Measurements from ENCODE around the gene USP48.
A peak's percentile ranks its signal among the peaks of the same experiment; 100 is the strongest.

Gene USP48

DNA sequence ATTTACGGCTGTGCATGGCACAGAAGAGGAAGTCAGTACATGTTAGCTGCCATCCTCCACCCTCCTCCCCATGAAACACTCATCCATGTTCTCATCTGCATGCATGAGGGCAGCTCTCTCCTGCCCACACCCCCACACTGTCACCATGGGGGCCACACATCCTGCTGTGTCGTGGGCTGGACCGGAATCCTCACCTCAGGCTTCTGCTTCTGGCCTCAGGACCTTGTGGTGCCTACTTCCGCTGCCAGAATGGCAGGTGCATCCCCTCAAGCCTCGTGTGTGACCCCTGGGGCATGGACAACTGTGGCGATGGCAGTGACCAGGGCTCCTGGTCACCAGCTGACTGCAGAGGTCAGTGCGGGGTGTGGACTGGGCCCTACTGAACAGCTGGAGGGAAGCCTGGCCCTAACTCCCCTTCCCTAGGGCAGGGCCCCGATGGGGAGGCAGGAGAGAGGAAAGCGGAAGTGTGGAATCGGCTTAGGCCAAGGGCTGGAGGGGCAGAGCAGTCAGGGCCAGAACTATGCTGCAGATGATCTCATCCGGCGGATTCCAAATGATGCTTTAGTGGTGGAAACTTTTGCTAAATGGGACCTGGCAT, 32.9 kb upstream of the USP48 start:
- no peak overlapping the region for H3K27ac ChIP-seq
- ChIA-PET CTCF (no interaction called here), POLR2A (ENCODE audit: low non-redundant PET) (no interaction called here)
- no peak for DNase-seq (ENCODE audit: low spot score)
- TF ChIP-seq, protein P1, sequence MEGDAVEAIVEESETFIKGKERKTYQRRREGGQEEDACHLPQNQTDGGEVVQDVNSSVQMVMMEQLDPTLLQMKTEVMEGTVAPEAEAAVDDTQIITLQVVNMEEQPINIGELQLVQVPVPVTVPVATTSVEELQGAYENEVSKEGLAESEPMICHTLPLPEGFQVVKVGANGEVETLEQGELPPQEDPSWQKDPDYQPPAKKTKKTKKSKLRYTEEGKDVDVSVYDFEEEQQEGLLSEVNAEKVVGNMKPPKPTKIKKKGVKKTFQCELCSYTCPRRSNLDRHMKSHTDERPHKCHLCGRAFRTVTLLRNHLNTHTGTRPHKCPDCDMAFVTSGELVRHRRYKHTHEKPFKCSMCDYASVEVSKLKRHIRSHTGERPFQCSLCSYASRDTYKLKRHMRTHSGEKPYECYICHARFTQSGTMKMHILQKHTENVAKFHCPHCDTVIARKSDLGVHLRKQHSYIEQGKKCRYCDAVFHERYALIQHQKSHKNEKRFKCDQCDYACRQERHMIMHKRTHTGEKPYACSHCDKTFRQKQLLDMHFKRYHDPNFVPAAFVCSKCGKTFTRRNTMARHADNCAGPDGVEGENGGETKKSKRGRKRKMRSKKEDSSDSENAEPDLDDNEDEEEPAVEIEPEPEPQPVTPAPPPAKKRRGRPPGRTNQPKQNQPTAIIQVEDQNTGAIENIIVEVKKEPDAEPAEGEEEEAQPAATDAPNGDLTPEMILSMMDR (conservative IDR thresholded peaks at IDR 0.05; ENCODE audit: low read depth): no peak

DNA sequence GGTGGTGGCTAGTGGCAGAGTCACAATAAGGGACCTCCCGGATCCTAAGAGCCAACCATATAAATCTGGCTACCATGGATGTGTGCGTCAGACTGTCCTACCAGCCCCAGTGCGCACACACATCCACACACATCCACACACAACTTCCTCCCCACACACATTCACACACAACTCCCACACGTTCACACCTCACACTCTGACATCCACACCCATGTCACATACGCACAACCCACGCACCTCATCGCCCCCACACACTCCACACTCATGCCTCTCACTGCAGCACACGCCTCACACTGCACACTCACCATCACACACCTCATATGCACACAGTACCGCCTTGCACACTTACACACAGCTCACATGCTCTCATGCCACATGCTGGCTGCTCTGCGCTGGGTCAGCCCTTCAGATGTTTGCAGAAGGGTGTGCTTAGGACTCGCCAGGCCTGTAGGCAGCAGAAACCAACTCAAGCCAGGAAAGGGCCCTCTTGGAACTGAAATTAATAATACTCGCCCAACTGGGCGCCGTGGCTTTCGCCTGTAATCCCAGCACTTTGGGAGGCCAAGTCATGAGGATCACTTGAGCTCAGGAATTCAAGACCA, 32.1 kb upstream of the USP48 start:
- no peak for DNase-seq (ENCODE audit: low spot score)
- ChIA-PET POLR2A (ENCODE audit: low non-redundant PET) (no interaction called here), CTCF (interaction anchor here (0.6 kb wide), 1 partner anchor 14 kb away, joined by 3 read pairs; no protein-coding TSS in a partner anchor)
- TF ChIP-seq, protein P1 (conservative IDR thresholded peaks at IDR 0.05; ENCODE audit: low read depth): no peak
- H3K27ac ChIP-seq: no peak overlapping the region

DNA sequence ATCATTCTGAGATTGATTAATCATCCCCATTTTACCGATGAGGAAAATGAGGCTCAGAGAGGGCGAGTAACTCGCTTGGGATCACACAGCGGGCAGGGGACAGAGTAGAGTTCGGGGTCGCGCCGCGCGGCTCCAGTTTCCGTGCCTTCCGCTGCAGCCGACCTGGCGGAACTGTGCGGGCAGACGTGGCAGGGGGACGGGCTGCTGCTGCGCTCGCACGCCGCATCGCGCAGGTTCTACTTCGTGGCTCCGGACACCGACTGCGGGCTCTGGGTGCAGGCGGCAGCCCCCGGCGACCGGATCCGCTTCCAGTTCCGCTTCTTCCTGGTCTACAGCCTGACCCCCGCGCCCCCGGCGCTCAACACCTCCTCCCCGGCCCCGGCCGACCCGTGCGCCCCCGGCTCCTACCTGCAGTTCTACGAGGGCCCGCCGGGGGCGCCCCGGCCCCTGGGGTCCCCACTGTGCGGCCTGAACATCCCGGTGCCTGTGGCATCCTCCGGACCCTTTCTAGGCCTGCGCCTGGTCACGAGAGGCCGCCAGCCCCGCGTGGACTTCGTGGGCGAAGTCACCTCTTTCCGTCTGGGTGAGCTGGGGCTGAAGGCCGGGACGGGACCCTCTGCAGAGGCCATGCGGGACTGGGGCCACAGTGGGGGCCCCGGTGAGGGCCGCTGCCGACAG, 31.4 kb upstream of the USP48 start:
- POLR2A ChIA-PET (ENCODE audit: low non-redundant PET): interaction anchor here (0.5 kb wide), 1 partner anchor 15 kb away, joined by 6 read pairs; no protein-coding TSS in a partner anchor
- CTCF ChIA-PET: interaction anchor here (0.6 kb wide), 1 partner anchor 15 kb away, joined by 3 read pairs; no protein-coding TSS in a partner anchor
- DNase-seq (ENCODE audit: low spot score): no peak

DNA sequence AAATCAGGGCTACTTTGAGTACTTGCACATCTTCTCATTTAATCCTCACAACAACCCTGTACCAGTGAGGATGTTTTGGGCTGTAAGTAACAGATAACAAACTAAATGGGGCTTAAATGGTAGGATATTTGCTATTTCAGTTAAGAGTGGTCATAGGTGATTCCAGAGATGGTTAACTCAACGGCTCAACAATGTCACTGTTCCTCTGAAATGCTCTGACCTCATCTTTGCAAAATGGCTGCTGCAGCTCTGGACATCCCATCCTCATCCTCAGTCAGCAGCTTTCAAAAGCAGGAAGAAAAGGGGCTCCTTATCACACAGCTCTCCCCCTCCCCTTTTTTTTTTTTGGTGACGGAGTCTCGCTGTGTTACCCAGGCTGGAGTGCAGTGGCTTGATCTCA, 30.6 kb upstream of the USP48 start:
- ChIA-PET CTCF (no interaction called here), POLR2A (ENCODE audit: low non-redundant PET) (no interaction called here)
- H3K27ac ChIP-seq: no peak overlapping the region
- TF ChIP-seq, protein P1 (conservative IDR thresholded peaks at IDR 0.05; ENCODE audit: low read depth): no peak
- DNase-seq (ENCODE audit: low spot score): no peak

More for the DNA sequence above, 31.4 kb upstream of the USP48 start:
- H3K27ac ChIP-seq: no peak overlapping the region
- TF ChIP-seq, protein P1 (conservative IDR thresholded peaks at IDR 0.05; ENCODE audit: low read depth): 0 out of 2 replicates have a peak, but pooled peaks have one; percentile 18

DNA sequence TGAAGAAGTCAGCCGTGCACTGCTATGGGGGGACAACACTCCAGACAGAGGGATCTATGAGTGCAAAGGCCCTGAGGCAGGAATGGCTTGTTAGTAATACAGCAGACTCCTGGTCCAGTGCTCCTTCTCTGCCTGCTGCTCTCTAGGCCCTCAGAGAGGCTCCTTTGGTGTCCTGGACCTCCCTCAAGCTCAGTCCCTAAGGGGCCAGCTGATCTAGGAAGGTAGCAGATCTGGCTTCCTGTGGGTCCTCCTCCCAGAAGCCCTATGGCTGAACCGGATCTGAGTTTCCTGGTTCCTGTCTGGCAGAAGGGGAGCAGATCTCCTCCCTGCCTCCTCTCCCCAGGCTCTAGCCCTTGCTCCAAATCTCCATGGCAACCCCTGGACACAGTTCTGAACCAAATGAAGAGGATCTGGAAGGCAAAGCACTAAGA, 28.9 kb upstream of the USP48 start, which contains the start of gene LDLRAD2:
Gene LDLRAD2 (plus strand): TSS at position 391 of the 431 bp plus-strand sequence. CDS start 187 bp downstream, outside the sequence.
- H3K27ac ChIP-seq: no peak within 1 kb of the TSS
- DNase-seq (ENCODE audit: low spot score): no peak
- TF ChIP-seq, protein P1 (conservative IDR thresholded peaks at IDR 0.05; ENCODE audit: low read depth): no peak
- CTCF ChIA-PET: interaction anchor here (0.7 kb wide), 1 partner anchor 110 kb away, joined by 3 read pairs; no protein-coding TSS in a partner anchor
- POLR2A ChIA-PET (ENCODE audit: low non-redundant PET): no interaction called here

DNA sequence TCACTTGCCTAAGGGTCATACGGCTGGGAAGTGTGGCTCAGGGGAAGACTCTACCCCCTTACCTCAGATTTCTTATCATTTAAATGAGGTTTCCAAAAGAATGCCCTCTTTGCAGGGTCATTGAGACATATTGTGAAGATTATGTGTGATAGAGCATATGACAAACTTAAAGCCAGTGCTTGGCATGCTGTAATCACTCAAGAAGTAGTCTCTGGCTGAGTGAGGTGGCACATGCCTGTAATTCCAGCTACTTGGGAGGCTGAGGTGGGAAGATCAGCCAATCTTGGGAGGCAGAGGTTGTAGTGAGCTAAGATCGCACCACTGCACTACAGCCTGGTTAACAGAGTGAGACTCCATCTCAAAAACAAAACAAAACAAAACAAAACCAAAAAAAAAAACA, 21.6 kb upstream of the USP48 start:
- ChIA-PET CTCF (no interaction called here), POLR2A (ENCODE audit: low non-redundant PET) (no interaction called here)
- DNase-seq (ENCODE audit: low spot score): no peak
- no peak overlapping the region for H3K27ac ChIP-seq
- TF ChIP-seq, protein P1 (conservative IDR thresholded peaks at IDR 0.05; ENCODE audit: low read depth): no peak
